GM19193 (cell line): ENCODE measurements around the gene MRPL52.

Experiments used
- POLR2A ChIP-seq: IDR thresholded peaks from 4 replicates; pipeline ENCODE4 v1.6.1; 2011; ENCODE audit not compliant: insufficient read depth, insufficient read length; ENCODE audit errors: extremely low read depth

Gene MRPL52

GRCh38 chr14:22807432-22808087 lies 22.1 kb upstream of the MRPL52 start:
- no peak for TF ChIP-seq POLR2A

- no peak for TF ChIP-seq POLR2A
These were observed 21.1 kb upstream of the MRPL52 start for GRCh38 chr14:22808388-22809209.

GRCh38 chr14:22811722-22812121 lies 18.0 kb upstream of the MRPL52 start:
- TF ChIP-seq POLR2A: no peak

GRCh38 chr14:22812744-22813143 lies 16.9 kb upstream of the MRPL52 start:
- peak; percentile 19 for TF ChIP-seq POLR2A

- no peak for TF ChIP-seq POLR2A
These were observed 16.5 kb upstream of the MRPL52 start for GRCh38 chr14:22813145-22813544.

- TF ChIP-seq POLR2A: no peak
These were observed 15.3 kb upstream of the MRPL52 start for GRCh38 chr14:22814373-22814772.

- no peak for TF ChIP-seq POLR2A
These were observed 14.6 kb upstream of the MRPL52 start, which contains the start of gene SLC7A7 for GRCh38 chr14:22814941-22815713. TSS of gene SLC7A7 (minus strand) at chr14:22815435. CDS start at chr14:22813398, 2,037 bp downstream.

- TF ChIP-seq POLR2A: peak; percentile 44
These were observed 10.3 kb upstream of the MRPL52 start for GRCh38 chr14:22819151-22819988.

- TF ChIP-seq POLR2A: no peak
These were observed 9.0 kb upstream of the MRPL52 start for GRCh38 chr14:22820731-22821130.

GRCh38 chr14:22821193-22822015 lies 8.3 kb upstream of the MRPL52 start:
- TF ChIP-seq POLR2A: no peak

GRCh38 chr14:22822016-22822570 lies 7.6 kb upstream of the MRPL52 start:
- no peak for TF ChIP-seq POLR2A

- TF ChIP-seq POLR2A: peak; percentile 8
These were observed 7.1 kb upstream of the MRPL52 start for GRCh38 chr14:22822571-22823098.
